ENCODE measurements around the gene FHIT.

DNA sequence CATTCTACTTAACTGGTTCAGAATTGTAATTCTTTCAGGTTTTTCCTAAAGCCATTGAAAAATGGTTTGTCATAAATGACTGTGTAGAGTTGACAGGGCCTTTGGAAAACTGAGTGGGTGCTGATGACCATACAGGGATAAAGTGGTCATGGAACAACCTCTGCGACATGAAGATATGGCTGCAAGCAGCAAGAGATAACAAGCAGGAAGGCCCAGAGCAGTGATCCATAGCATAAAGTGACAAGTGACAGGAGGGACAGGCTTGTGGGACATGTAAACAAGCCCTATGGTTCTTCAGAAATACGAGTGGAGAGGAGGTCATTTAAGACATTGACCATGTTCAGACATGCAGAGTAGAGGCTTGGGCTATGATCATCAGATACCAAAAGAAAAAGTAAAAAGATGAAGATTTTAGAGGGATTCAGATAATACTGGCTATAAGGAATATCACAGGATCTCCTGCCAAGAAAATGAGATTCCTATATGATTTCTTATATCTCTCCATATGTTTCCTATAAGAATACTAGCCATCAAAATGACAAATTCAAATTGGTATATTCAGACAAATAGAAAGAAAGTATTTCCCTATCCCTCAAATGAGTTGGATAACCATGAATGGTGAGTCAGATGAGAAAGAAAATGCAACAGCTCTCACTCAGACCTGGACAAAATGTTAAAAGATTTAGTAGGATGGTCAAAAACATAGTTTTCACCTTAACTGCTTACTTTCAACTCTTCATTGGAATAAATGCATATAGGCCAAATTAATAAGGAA is 1373.8 kb downstream of the FHIT start:
- TF ChIP-seq EZH2 (IDR thresholded peaks at IDR 0.05; ENCODE audit: borderline replicate concordance, control insufficient read depth, low read depth, low read length), result no peak
- TF ChIP-seq NR2C2 (IDR thresholded peaks at IDR 0.05; ENCODE audit: borderline replicate concordance, control insufficient read depth, insufficient read length, low read depth), result no peak
- TF ChIP-seq ZZZ3 (IDR thresholded peaks at IDR 0.05; ENCODE audit: control insufficient read depth, insufficient read length, low read depth), result no peak
